RWPE1 (cell line): ENCODE results near the gene CCDC6.

Source experiments
- CTCF ChIA-PET: fragments of 350-600 bp; sonication (Branson Sonifier 250); formaldehyde crosslinking; extraction: SDS; loops from one replicate; lab custom pipeline; 2021; lab: Yijun Ruan, JAX
- POLR2A ChIA-PET: fragments of 400-600 bp; formaldehyde crosslinking; extraction: SDS; loops from one replicate; lab custom pipeline; 2020; ENCODE audit warnings: antibody characterized with exemption; ENCODE audit not compliant: low non-redundant PET; lab: Yijun Ruan, JAX
- DNase-seq: peaks from one replicate; pipeline ENCODE4 v3.0.0; 2012; ENCODE audit warnings: low spot score
- H3K27ac ChIP-seq: fragments of 450-650 bp; 2 replicates; pipeline ENCODE4 v1.5.1; 2017
- TF ChIP-seq, protein P1 (sequence below): fragments of 450-650 bp; conservative IDR thresholded peaks from 2 replicates; pipeline ENCODE4 v1.5.1; 2017; ENCODE audit warnings: low read depth, mild to moderate bottlenecking

Gene CCDC6

DNA sequence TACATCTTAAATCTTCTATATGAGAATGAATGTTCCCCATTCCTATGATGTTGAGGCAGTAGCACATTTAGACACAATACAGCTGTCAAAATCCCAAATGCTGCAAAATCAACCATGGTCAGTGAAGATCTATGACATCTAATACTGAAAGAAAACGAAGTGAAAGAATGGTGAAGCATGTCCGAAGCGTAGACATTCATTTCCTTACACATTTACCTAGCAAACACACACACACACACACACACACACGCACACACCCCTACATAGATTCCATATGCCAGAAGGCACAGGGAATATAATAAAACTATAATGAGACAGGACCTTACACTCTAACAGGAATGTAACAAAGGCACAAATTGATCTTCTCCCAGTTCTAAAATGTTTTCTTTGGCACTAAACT lies 32.5 kb downstream of the CCDC6 start:
- no peak for DNase-seq
- ChIA-PET CTCF (interaction anchor here (1.2 kb wide), 1 partner anchor 32 kb away, joined by 7 read pairs; the partner anchor contains the start of gene CCDC6), POLR2A (no interaction called here)

DNA sequence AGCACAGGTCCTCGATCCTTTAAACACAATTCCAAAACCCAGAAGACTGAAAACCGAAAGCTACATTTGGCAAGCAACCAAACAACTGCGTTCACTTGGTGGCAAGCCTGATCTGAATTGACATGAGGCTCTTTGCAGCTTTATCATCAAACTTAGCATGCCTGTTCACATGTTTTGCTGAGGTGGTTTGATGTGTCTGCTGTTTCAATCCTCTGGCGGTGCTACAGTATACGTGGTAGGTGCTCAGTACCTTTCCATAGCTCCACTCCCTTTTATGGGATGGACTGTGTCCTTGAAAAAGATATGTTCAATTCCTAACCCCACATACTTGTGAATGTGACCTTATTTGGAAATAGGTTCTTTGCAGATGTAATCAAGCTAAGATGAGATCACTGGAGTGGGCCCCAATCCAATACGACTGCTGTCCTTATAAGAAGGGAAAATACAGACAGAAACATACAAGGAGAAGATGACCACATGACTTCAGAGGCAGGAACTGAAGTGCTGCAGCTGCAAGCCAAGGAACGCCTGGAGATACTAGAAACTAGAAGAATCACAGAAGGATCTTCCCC lies 33.4 kb downstream of the CCDC6 start:
- no peak for DNase-seq
- CTCF ChIA-PET = interaction anchor here (0.6 to 1.2 kb wide), 2 partner anchors 10 to 33 kb away, joined by 3 to 7 read pairs; partner anchors contain the start of gene CCDC6
- POLR2A ChIA-PET = no interaction called here
- TF ChIP-seq, protein P1, sequence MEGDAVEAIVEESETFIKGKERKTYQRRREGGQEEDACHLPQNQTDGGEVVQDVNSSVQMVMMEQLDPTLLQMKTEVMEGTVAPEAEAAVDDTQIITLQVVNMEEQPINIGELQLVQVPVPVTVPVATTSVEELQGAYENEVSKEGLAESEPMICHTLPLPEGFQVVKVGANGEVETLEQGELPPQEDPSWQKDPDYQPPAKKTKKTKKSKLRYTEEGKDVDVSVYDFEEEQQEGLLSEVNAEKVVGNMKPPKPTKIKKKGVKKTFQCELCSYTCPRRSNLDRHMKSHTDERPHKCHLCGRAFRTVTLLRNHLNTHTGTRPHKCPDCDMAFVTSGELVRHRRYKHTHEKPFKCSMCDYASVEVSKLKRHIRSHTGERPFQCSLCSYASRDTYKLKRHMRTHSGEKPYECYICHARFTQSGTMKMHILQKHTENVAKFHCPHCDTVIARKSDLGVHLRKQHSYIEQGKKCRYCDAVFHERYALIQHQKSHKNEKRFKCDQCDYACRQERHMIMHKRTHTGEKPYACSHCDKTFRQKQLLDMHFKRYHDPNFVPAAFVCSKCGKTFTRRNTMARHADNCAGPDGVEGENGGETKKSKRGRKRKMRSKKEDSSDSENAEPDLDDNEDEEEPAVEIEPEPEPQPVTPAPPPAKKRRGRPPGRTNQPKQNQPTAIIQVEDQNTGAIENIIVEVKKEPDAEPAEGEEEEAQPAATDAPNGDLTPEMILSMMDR = no peak
- no peak overlapping the region for H3K27ac ChIP-seq

More for the DNA sequence above, 32.5 kb downstream of the CCDC6 start:
- TF ChIP-seq, protein P1 = no peak
- H3K27ac ChIP-seq = no peak overlapping the region

- H3K27ac ChIP-seq = no peak overlapping the region
- DNase-seq = no peak
- TF ChIP-seq, protein P1 = no peak
- CTCF ChIA-PET = no interaction called here
- POLR2A ChIA-PET = no interaction called here
These were observed 36.2 kb downstream of the CCDC6 start for GRCh38 chr10:59870152-59870551.

- POLR2A ChIA-PET = no interaction called here
- TF ChIP-seq, protein P1 = no peak
- no peak for DNase-seq
- CTCF ChIA-PET = no interaction called here
- no peak overlapping the region for H3K27ac ChIP-seq
These were observed 36.8 kb downstream of the CCDC6 start for GRCh38 chr10:59869594-59869940.

GRCh38 chr10:59868696-59869593 lies 37.4 kb downstream of the CCDC6 start:
- POLR2A ChIA-PET = no interaction called here
- TF ChIP-seq, protein P1 = no peak
- CTCF ChIA-PET = no interaction called here
- no peak for DNase-seq
- H3K27ac ChIP-seq = no peak overlapping the region

- CTCF ChIA-PET = no interaction called here
These were observed 38.8 kb downstream of the CCDC6 start for GRCh38 chr10:59867590-59867989.

More at GRCh38 chr10:59867590-59867989, 38.8 kb downstream of the CCDC6 start:
- H3K27ac ChIP-seq = no peak overlapping the region
- POLR2A ChIA-PET = no interaction called here
- TF ChIP-seq, protein P1 = no peak
- no peak for DNase-seq
